Measurements from ENCODE around the gene CAMSAP2.
"Not testable (repeated sequence)": the region's sequence is repeated elsewhere in the genome, so short reads cannot be mapped to it uniquely, and the experiment has no call there.

Gene CAMSAP2

DNA sequence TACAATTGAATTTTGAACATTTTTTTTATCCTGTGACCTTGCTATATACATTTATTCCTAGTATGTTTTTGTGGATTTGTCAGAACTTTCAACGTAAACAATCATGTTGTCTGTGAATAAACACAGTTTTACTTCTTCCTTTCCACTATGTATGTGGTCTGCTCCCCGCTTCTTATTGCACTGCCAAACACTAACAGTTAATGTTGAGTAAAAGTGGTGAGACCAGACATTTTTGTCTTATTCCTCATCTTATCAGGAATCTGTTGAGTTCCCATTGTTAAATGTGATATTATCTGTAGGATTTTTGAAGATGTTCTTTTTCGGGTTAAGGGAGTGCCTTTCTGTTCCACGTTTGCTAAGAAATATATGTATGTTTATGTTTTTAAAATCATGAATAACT lies 45.9 kb downstream of the CAMSAP2 start:
- H2AFZ ChIP-seq (ENCODE audit: low read depth): no peak overlapping the region
- H3K9ac ChIP-seq: no peak overlapping the region
- H3K4me3 ChIP-seq (IDR thresholded peaks at IDR 0.05; ENCODE audit: insufficient read depth, low read depth, low read length): no peak overlapping the region
- no peaks in the 10 kb centered on the region for H3K36me3 ChIP-seq (ENCODE audit: insufficient read depth)
- no peaks in the 10 kb centered on the region for H4K20me1 ChIP-seq (ENCODE audit: insufficient read depth)
- no peaks in the 10 kb centered on the region for H3K27me3 ChIP-seq (ENCODE audit: insufficient read depth, low read depth)
- H3K27ac ChIP-seq: no peak overlapping the region
- H3K4me1 ChIP-seq (ENCODE audit: low read depth, poor library complexity, severe bottlenecking): peaks cover 23% of the 10 kb centered on the region
- H3K79me2 ChIP-seq (ENCODE audit: insufficient read depth, low read depth): peaks cover 22% of the 10 kb centered on the region; the same call in 1 of the 2 replicates
- no peak overlapping the region for H3K4me2 ChIP-seq
- TF ChIP-seq, protein P1, sequence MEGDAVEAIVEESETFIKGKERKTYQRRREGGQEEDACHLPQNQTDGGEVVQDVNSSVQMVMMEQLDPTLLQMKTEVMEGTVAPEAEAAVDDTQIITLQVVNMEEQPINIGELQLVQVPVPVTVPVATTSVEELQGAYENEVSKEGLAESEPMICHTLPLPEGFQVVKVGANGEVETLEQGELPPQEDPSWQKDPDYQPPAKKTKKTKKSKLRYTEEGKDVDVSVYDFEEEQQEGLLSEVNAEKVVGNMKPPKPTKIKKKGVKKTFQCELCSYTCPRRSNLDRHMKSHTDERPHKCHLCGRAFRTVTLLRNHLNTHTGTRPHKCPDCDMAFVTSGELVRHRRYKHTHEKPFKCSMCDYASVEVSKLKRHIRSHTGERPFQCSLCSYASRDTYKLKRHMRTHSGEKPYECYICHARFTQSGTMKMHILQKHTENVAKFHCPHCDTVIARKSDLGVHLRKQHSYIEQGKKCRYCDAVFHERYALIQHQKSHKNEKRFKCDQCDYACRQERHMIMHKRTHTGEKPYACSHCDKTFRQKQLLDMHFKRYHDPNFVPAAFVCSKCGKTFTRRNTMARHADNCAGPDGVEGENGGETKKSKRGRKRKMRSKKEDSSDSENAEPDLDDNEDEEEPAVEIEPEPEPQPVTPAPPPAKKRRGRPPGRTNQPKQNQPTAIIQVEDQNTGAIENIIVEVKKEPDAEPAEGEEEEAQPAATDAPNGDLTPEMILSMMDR (conservative IDR thresholded peaks at IDR 0.05; ENCODE audit: low read depth, low read length): no peak

DNA sequence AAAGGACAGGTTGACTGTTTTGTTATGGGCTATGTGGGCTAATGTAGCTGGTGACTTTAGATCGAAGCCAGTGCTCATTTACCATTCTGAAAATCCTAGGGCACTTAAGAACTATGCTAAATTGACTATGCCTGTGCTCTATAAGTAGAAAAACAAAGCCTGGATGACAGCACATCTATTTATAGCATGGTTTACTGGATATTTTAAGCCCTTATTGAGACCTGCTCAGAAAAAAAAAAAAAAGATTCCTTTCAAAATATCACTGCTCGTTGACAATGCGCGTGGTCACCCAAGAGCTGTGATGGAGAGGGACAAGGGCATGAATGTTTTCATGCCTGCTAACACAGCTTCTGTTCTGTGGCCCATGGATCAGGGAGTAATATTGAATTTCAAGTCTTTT lies 48.1 kb downstream of the CAMSAP2 start:
- Histone ChIP-seq H3K36me3 (ENCODE audit: insufficient read depth) (no peaks in the 10 kb centered on the region), H3K4me3 (IDR thresholded peaks at IDR 0.05; ENCODE audit: insufficient read depth, low read depth, low read length) (no peak overlapping the region), H3K27me3 (ENCODE audit: insufficient read depth, low read depth) (no peaks in the 10 kb centered on the region), H3K4me1 (ENCODE audit: low read depth, poor library complexity, severe bottlenecking) (peaks cover 8% of the 10 kb centered on the region), H3K79me2 (ENCODE audit: insufficient read depth, low read depth) (peaks cover 23% of the 10 kb centered on the region; the same call in 1 of the 2 replicates), H2AFZ (ENCODE audit: low read depth) (no peak overlapping the region), H3K27ac (no peak overlapping the region), H4K20me1 (ENCODE audit: insufficient read depth) (no peaks in the 10 kb centered on the region), H3K9ac (no peak overlapping the region), H3K4me2 (no peak overlapping the region)
- TF ChIP-seq, protein P1 (conservative IDR thresholded peaks at IDR 0.05; ENCODE audit: low read depth, low read length): no peak

GRCh38 chr1:200787896-200788387 lies 49.2 kb downstream of the CAMSAP2 start:
- no peak overlapping the region for H3K4me2 ChIP-seq
- H3K79me2 ChIP-seq (ENCODE audit: insufficient read depth, low read depth): peaks cover 29% of the 10 kb centered on the region; the same call in 1 of the 2 replicates
- H3K27ac ChIP-seq: no peak overlapping the region
- peaks cover 4% of the 10 kb centered on the region for H3K4me1 ChIP-seq (ENCODE audit: low read depth, poor library complexity, severe bottlenecking)
- H3K36me3 ChIP-seq (ENCODE audit: insufficient read depth): no peaks in the 10 kb centered on the region
- no peak overlapping the region for H3K9ac ChIP-seq
- H2AFZ ChIP-seq (ENCODE audit: low read depth): no peak overlapping the region
- TF ChIP-seq, protein P1 (conservative IDR thresholded peaks at IDR 0.05; ENCODE audit: low read depth, low read length): no peak
- no peak overlapping the region for H3K4me3 ChIP-seq (IDR thresholded peaks at IDR 0.05; ENCODE audit: insufficient read depth, low read depth, low read length)
- H4K20me1 ChIP-seq (ENCODE audit: insufficient read depth): no peaks in the 10 kb centered on the region
- H3K27me3 ChIP-seq (ENCODE audit: insufficient read depth, low read depth): no peaks in the 10 kb centered on the region

- H3K4me2 ChIP-seq; H3K27ac ChIP-seq; H4K20me1 ChIP-seq (ENCODE audit: insufficient read depth); H3K27me3 ChIP-seq (ENCODE audit: insufficient read depth, low read depth); H3K9ac ChIP-seq; H2AFZ ChIP-seq (ENCODE audit: low read depth); H3K4me1 ChIP-seq (ENCODE audit: low read depth, poor library complexity, severe bottlenecking); H3K36me3 ChIP-seq (ENCODE audit: insufficient read depth); H3K4me3 ChIP-seq (IDR thresholded peaks at IDR 0.05; ENCODE audit: insufficient read depth, low read depth, low read length): not testable (repeated sequence)
- H3K79me2 ChIP-seq (ENCODE audit: insufficient read depth, low read depth): peaks cover 26% of the 10 kb centered on the region; the same call in 1 of the 2 replicates
These were observed 52.3 kb downstream of the CAMSAP2 start for GRCh38 chr1:200791012-200791411.

GRCh38 chr1:200793677-200794076 lies 55.0 kb downstream of the CAMSAP2 start:
- Histone ChIP-seq H3K4me1 (ENCODE audit: low read depth, poor library complexity, severe bottlenecking) (peaks cover 4% of the 10 kb centered on the region), H4K20me1 (ENCODE audit: insufficient read depth) (no peaks in the 10 kb centered on the region), H3K36me3 (ENCODE audit: insufficient read depth) (no peaks in the 10 kb centered on the region), H3K4me2 (no peak overlapping the region), H2AFZ (ENCODE audit: low read depth) (no peak overlapping the region), H3K9ac (no peak overlapping the region), H3K27me3 (ENCODE audit: insufficient read depth, low read depth) (no peaks in the 10 kb centered on the region), H3K4me3 (IDR thresholded peaks at IDR 0.05; ENCODE audit: insufficient read depth, low read depth, low read length) (no peak overlapping the region), H3K27ac (no peak overlapping the region), H3K79me2 (ENCODE audit: insufficient read depth, low read depth) (peaks cover 29% of the 10 kb centered on the region; the same call in 1 of the 2 replicates)
- TF ChIP-seq, protein P1 (conservative IDR thresholded peaks at IDR 0.05; ENCODE audit: low read depth, low read length): no peak
